ENCODE data around the gene ERBB2. TPM values are rescaled to one million over a fixed set of nuclear protein-coding genes. Genes with fewer than 3 reads are reported as not detected.
A peak's percentile ranks its signal among the peaks of the same experiment; 100 is the strongest.

Gene ERBB2
- total and polyA plus RNA-seq, 2 of the 13 experiments (the other 11 are each of a cell fraction or from before 2014, with no cell fraction given), result 57.7 to 64.1 TPM

DNA sequence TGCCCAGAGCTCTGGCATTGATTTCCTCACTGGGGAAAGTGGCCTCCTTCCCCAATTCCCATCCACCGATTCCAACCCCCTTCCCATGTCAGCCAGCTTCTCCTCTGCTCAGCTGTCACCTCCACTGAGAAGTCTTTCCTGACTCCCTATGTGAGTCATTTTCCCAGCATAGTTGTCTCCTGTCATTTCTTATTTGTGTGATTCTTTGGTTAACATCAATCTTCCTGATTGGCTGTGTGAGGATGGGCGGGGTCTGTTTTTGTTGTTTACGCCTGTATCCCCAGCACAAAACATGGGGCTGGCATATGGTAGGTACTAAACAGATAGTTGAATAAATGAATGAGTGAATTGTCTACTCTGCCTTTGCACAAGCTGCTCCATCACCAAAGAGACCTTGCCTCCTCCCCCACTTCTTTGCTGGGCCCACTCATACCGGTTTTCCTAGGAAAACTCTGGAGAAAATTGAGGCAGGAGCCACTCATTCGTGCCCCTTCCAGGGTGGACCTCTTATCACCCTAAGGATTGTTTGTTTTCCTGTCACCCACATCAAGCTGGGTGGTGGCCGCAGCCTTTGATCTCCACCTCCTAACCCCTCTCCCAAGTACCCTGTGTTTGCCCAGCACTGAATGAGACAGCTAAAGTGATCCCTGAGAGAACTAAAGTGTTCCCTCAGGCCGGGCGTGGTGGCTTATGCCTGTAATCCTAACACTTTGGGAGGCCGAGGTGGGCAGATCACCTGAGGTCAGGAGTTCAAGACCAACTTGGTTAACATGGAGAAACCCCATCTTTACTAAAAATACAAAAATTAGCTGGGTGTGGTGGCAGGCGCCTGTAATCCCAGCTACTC lies 36.7 kb downstream of the ERBB2 start (continued):
- TF ChIP-seq ONECUT2 (CRISPR knock-in tag; IDR thresholded peaks at IDR 0.05) (no peak), ZNF496 (CRISPR knock-in tag; IDR thresholded peaks at IDR 0.05; ENCODE audit: insufficient replicate concordance) (no peak), POLR2AphosphoS2 (IDR thresholded peaks at IDR 0.05; ENCODE audit: low read depth, low read length) (no peak), RBFOX2 (IDR thresholded peaks at IDR 0.05; ENCODE audit: low read depth, low read length) (no peak), ZNF678 (CRISPR knock-in tag; IDR thresholded peaks at IDR 0.05) (no peak), ZNF230 (CRISPR knock-in tag; IDR thresholded peaks at IDR 0.05) (peak; percentile 13; the same call in 1 of the 2 replicates), ZNF232 (CRISPR knock-in tag; IDR thresholded peaks at IDR 0.05; ENCODE audit: borderline replicate concordance) (no peak), PRPF4 (IDR thresholded peaks at IDR 0.05; ENCODE audit: low read depth, low read length, poor library complexity, severe bottlenecking) (no peak), REPIN1 (CRISPR knock-in tag; IDR thresholded peaks at IDR 0.05; ENCODE audit: borderline replicate concordance, low read depth) (no peak), ATF1 (CRISPR knock-in tag; IDR thresholded peaks at IDR 0.05) (0 out of 2 replicates have a peak, but pooled peaks have one; percentile 37), MED13 (CRISPR knock-in tag; IDR thresholded peaks at IDR 0.05) (no peak), ARNT (IDR thresholded peaks at IDR 0.05) (no peak), GABPA (IDR thresholded peaks at IDR 0.05; ENCODE audit: low read depth, low read length) (no peak), GABPA (CRISPR knock-in tag; IDR thresholded peaks at IDR 0.05; ENCODE audit: low read depth) (peak; percentile 29; the same call in 1 of the 2 replicates), POLR2A (IDR thresholded peaks at IDR 0.05; ENCODE audit: insufficient read depth in 1 of 2, low read depth in 2 of 2, low read length in 2 of 2) (0 out of 4 replicates have a peak, but pooled peaks of 1 of the 2 experiments have one; percentile 0), KMT2A (CRISPR knock-in tag; IDR thresholded peaks at IDR 0.05) (no peak), SATB2 (CRISPR knock-in tag; IDR thresholded peaks at IDR 0.05) (no peak), SRSF9 (IDR thresholded peaks at IDR 0.05; ENCODE audit: borderline replicate concordance, insufficient read depth, low read depth, low read length, poor library complexity, severe bottlenecking) (no peak)
- TF ChIP-seq, protein P1, sequence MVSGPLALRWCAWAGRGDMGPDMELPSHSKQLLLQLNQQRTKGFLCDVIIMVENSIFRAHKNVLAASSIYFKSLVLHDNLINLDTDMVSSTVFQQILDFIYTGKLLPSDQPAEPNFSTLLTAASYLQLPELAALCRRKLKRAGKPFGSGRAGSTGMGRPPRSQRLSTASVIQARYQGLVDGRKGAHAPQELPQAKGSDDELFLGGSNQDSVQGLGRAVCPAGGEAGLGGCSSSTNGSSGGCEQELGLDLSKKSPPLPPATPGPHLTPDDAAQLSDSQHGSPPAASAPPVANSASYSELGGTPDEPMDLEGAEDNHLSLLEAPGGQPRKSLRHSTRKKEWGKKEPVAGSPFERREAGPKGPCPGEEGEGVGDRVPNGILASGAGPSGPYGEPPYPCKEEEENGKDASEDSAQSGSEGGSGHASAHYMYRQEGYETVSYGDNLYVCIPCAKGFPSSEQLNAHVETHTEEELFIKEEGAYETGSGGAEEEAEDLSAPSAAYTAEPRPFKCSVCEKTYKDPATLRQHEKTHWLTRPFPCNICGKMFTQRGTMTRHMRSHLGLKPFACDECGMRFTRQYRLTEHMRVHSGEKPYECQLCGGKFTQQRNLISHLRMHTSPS (CRISPR knock-in tag; IDR thresholded peaks at IDR 0.05; ENCODE audit: low read depth), result peak; percentile 86
- TF ChIP-seq, protein P2, sequence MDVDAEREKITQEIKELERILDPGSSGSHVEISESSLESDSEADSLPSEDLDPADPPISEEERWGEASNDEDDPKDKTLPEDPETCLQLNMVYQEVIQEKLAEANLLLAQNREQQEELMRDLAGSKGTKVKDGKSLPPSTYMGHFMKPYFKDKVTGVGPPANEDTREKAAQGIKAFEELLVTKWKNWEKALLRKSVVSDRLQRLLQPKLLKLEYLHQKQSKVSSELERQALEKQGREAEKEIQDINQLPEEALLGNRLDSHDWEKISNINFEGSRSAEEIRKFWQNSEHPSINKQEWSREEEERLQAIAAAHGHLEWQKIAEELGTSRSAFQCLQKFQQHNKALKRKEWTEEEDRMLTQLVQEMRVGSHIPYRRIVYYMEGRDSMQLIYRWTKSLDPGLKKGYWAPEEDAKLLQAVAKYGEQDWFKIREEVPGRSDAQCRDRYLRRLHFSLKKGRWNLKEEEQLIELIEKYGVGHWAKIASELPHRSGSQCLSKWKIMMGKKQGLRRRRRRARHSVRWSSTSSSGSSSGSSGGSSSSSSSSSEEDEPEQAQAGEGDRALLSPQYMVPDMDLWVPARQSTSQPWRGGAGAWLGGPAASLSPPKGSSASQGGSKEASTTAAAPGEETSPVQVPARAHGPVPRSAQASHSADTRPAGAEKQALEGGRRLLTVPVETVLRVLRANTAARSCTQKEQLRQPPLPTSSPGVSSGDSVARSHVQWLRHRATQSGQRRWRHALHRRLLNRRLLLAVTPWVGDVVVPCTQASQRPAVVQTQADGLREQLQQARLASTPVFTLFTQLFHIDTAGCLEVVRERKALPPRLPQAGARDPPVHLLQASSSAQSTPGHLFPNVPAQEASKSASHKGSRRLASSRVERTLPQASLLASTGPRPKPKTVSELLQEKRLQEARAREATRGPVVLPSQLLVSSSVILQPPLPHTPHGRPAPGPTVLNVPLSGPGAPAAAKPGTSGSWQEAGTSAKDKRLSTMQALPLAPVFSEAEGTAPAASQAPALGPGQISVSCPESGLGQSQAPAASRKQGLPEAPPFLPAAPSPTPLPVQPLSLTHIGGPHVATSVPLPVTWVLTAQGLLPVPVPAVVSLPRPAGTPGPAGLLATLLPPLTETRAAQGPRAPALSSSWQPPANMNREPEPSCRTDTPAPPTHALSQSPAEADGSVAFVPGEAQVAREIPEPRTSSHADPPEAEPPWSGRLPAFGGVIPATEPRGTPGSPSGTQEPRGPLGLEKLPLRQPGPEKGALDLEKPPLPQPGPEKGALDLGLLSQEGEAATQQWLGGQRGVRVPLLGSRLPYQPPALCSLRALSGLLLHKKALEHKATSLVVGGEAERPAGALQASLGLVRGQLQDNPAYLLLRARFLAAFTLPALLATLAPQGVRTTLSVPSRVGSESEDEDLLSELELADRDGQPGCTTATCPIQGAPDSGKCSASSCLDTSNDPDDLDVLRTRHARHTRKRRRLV (CRISPR knock-in tag; IDR thresholded peaks at IDR 0.05), result no peak
- TF ChIP-seq, protein P3, sequence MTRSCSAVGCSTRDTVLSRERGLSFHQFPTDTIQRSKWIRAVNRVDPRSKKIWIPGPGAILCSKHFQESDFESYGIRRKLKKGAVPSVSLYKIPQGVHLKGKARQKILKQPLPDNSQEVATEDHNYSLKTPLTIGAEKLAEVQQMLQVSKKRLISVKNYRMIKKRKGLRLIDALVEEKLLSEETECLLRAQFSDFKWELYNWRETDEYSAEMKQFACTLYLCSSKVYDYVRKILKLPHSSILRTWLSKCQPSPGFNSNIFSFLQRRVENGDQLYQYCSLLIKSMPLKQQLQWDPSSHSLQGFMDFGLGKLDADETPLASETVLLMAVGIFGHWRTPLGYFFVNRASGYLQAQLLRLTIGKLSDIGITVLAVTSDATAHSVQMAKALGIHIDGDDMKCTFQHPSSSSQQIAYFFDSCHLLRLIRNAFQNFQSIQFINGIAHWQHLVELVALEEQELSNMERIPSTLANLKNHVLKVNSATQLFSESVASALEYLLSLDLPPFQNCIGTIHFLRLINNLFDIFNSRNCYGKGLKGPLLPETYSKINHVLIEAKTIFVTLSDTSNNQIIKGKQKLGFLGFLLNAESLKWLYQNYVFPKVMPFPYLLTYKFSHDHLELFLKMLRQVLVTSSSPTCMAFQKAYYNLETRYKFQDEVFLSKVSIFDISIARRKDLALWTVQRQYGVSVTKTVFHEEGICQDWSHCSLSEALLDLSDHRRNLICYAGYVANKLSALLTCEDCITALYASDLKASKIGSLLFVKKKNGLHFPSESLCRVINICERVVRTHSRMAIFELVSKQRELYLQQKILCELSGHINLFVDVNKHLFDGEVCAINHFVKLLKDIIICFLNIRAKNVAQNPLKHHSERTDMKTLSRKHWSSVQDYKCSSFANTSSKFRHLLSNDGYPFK (CRISPR knock-in tag; IDR thresholded peaks at IDR 0.05; ENCODE audit: borderline replicate concordance), result no peak
